AG10803 (cell line): Measurements from ENCODE around the gene BSPRY.

Source experiments
- DNase-seq: peaks from one replicate; pipeline ENCODE4 v3.0.0; 2010; ENCODE audit warnings: low read depth
- H3K4me3 ChIP-seq: 2 replicates; pipeline ENCODE4 v1.5.1; 2011; ENCODE audit warnings: mild to moderate bottlenecking, low read length, control low read depth
- TF ChIP-seq, protein P1 (sequence below): conservative IDR thresholded peaks from 2 replicates; pipeline ENCODE4 v1.5.1; 2011; ENCODE audit warnings: mild to moderate bottlenecking, low read length, control low read depth, inconsistent platforms

Gene BSPRY

DNA sequence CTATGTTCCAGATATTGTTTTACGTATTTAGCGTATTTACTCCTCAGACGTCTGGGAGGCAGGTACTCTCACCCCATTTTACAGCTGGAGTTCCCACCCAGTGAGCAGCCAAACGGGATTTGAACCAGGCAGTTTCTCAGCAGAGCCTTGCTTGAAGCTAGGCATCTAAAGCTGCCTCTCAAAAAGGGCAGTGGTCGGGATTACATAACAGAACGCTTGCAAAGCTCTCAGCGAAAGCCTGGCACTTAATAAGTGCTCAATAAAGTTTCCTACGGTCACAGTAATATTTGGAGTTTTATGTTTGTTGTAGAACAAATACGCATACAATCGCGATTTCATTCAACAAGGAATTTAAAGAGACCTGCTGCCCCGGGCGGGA lies 286 bp upstream of the BSPRY start:
- TF ChIP-seq, protein P1, sequence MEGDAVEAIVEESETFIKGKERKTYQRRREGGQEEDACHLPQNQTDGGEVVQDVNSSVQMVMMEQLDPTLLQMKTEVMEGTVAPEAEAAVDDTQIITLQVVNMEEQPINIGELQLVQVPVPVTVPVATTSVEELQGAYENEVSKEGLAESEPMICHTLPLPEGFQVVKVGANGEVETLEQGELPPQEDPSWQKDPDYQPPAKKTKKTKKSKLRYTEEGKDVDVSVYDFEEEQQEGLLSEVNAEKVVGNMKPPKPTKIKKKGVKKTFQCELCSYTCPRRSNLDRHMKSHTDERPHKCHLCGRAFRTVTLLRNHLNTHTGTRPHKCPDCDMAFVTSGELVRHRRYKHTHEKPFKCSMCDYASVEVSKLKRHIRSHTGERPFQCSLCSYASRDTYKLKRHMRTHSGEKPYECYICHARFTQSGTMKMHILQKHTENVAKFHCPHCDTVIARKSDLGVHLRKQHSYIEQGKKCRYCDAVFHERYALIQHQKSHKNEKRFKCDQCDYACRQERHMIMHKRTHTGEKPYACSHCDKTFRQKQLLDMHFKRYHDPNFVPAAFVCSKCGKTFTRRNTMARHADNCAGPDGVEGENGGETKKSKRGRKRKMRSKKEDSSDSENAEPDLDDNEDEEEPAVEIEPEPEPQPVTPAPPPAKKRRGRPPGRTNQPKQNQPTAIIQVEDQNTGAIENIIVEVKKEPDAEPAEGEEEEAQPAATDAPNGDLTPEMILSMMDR: no peak
- H3K4me3 ChIP-seq: no peak overlapping the region
- DNase-seq: no peak

DNA sequence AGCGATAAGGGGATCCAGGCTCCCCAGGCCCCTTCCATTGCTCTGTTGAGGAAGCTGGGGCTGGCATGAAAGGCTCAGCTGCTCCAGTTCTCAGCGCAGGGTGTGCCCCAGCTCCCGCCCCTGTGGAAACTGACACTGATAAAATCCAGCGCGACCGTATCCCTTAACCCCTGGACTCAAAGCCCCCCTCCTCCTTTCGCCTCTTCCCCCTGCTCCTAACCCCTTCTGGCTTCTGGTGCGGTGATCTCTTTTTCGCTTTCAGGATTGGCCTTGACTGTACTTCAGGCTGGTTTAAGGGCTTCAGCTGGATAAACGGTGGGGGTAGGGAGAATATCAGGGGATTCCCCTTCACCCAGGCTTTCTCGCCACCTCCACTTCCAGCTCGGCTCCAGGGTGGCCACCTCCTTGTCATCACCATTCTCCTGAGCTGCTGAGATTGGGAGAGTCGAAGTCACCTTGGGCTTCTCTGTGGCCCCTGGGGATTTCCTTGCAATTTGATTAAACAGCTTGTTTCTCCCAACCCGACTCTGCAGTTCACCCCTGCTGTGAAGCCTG lies 843 bp downstream of the BSPRY start:
- no peak overlapping the region for H3K4me3 ChIP-seq
- no peak for DNase-seq
- TF ChIP-seq, protein P1: no peak

DNA sequence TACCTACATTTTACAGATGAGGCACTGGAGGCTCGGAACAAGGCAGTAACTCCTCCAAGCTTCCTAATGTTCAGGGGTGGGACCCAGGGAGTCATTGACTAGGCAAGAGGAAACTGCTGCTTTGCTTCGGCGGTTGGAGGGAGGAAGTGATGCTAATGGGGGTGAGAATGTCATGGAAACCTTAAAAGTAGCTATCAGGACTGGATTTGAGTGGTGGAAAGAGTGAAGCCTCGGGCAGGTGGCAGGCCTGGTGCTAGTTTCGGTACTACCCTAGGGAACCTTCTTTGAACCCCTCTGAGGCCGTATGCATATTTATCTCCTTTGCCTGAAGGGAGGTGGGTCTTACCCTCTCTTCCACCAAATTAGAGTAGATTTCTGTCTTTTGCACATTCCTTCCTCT lies 1.6 kb downstream of the BSPRY start:
- no peak overlapping the region for H3K4me3 ChIP-seq
- TF ChIP-seq, protein P1: no peak
- no peak for DNase-seq

DNA sequence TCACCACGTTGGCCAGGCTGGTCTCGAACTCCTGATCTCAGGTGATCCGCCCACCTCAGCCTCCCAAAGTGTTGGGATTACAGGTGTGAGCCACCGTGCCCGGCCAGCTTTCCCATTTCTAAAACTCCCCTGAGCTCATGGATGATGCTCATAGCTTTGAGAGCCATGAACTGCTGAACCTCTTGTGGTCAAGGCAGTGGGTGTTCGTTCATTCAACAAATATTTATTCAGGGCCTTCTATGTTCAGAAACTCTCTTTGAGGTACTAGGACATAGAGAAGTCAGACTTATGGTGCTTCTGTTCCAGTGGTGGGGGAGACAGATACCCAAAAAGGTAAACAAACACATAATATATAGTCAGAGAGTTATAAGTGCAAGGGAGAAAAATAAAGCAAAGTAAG lies 2.7 kb downstream of the BSPRY start:
- H3K4me3 ChIP-seq: no peak overlapping the region
- DNase-seq: no peak
- TF ChIP-seq, protein P1: no peak

DNA sequence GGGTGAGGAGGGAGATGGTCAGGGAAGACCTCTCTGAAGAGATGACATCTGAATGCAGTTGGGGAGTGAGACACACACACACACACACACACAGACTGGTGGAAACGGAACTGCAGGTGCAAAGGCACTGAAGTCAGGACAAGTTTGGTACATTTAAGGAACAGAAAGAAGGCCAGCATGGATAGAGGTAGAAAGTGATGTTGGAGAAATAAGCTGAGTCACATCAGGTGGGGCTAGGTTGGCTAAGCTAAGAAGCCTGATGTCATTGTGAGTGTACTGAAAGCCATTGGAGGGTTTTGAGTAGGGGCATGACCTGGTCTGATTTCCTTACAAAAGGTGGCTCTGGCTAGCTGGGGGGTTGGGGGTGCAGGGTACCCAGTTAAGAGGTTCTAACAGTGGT lies 3.1 kb downstream of the BSPRY start:
- DNase-seq: no peak
- TF ChIP-seq, protein P1: no peak
- H3K4me3 ChIP-seq: no peak overlapping the region

DNA sequence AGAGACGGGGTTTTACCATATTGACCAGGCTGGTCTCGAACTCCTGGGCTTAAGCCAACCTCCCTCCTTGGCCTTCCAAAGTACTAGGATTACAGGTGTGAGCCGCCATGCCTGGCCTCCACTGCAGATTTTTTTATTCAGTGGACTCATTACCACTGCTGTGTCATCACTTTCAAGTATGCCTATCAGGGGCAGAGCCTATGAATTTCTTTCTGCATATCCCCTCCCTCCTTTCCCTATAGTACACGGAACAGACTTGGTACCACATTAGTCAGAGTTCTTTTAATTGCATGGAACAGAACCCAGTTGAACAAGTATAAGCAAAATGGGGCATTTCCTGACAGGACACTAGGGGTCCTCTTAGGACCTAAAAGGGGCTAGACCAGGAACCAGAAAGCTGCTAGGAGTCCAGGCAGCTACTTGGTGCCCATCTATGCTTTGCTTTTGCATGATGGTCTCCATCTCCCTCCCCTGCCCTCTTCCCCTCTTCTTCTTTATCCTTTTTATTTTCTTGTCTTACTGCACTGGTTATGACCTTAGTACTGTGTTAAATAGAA lies 5.8 kb downstream of the BSPRY start:
- no peak for DNase-seq
- no peak overlapping the region for H3K4me3 ChIP-seq
- TF ChIP-seq, protein P1: peak; percentile 32

DNA sequence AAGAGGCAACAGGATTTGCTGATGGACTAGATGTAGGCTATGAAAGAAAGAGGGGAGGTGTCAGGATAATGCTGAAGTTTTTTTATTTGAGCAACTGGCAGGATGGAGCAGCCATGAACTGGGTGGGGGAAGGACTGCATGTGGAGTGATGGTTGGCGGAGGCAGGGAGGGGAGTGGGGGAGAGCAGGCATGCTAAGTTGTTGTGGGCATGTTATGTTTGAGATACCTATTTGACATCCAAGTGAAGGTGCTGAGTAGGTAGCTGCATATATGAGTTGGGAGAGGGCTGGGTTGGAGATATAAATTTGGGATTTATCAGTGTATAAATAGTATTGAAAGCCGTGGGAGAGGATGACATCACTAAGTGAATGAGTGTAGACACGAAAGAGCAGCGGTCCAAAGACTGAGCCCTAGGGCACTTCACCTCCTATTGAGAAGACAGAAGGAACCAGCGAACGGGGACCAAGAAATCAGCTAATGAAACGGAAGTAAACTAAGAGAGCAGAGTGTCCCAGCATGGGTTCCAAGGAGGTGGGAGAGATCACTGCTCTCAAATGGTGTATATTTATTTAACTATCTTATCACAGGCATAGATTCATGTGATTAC lies 7.4 kb downstream of the BSPRY start:
- TF ChIP-seq, protein P1: no peak
- no peak overlapping the region for H3K4me3 ChIP-seq
- no peak for DNase-seq
